ENCODE measurements around the gene SLC6A1. TPM values are rescaled to one million over a fixed set of nuclear protein-coding genes. Genes with fewer than 3 reads are reported as not detected.

SLC6A1 gene
- total RNA-seq, 1 experiment from 2014 or later: not detected

- ChIA-PET POLR2A (no interaction called here), CTCF (no interaction called here)
- no peaks in the 10 kb centered on the region for H3K9me3 Mint-ChIP-seq (ENCODE audit: unreplicated experiment)
- no peaks in the 10 kb centered on the region for H3K36me3 Mint-ChIP-seq (ENCODE audit: insufficient read depth, unreplicated experiment)
- no peak overlapping the region for H3K4me3 Mint-ChIP-seq (ENCODE audit: unreplicated experiment)
- no peak for DNase-seq
- H3K27ac Mint-ChIP-seq (ENCODE audit: unreplicated experiment): no peak overlapping the region
- Histone ChIP-seq H3K36me3 (ENCODE audit: control insufficient read depth, insufficient read depth, low read length) (no peaks in the 10 kb centered on the region), H3K9me3 (no peaks in the 10 kb centered on the region), H3K27me3 (replicated peaks; ENCODE audit: control insufficient read depth, insufficient read depth, low read length) (no peaks in the 10 kb centered on the region; the same call in 1 of the 2 replicates), H3K4me3 (ENCODE audit: low read depth, low read length) (no peak overlapping the region), H3K4me1 (no peaks in the 10 kb centered on the region)
- no peak for TF ChIP-seq CTCF (IDR thresholded peaks at IDR 0.05; ENCODE audit: insufficient read depth in 1 of 2, low read depth in 1 of 2, low read length in 1 of 2, severe bottlenecking in 1 of 2, unreplicated experiment in 1 of 2)
- H3K27me3 Mint-ChIP-seq (ENCODE audit: insufficient read depth, unreplicated experiment): peaks cover 15% of the 10 kb centered on the region
- intact Hi-C loops (cut with micrococcal nuclease; ENCODE audit: unreplicated experiment): no loop called here
- no TSS peak for BruUV-seq (replicated peaks)
- H3K4me1 Mint-ChIP-seq (ENCODE audit: low read depth, unreplicated experiment): no peaks in the 10 kb centered on the region
These were observed 24.1 kb upstream of the SLC6A1 start for GRCh38 chr3:10968401-10968800.

GRCh38 chr3:10970306-10970960 is 22.1 kb upstream of the SLC6A1 start:
- H3K4me1 ChIP-seq: no peaks in the 10 kb centered on the region
- TF ChIP-seq CTCF (IDR thresholded peaks at IDR 0.05; ENCODE audit: insufficient read depth in 1 of 2, low read depth in 1 of 2, low read length in 1 of 2, severe bottlenecking in 1 of 2, unreplicated experiment in 1 of 2): no peak
- H3K4me3 ChIP-seq (ENCODE audit: low read depth, low read length): no peak overlapping the region
- H3K27me3 ChIP-seq (replicated peaks; ENCODE audit: control insufficient read depth, insufficient read depth, low read length): no peaks in the 10 kb centered on the region; the same call in 1 of the 2 replicates
- Mint-ChIP-seq H3K4me1 (ENCODE audit: low read depth, unreplicated experiment) (no peaks in the 10 kb centered on the region), H3K27me3 (ENCODE audit: insufficient read depth, unreplicated experiment) (peaks cover 21% of the 10 kb centered on the region), H3K4me3 (ENCODE audit: unreplicated experiment) (no peak overlapping the region), H3K27ac (ENCODE audit: unreplicated experiment) (no peak overlapping the region), H3K36me3 (ENCODE audit: insufficient read depth, unreplicated experiment) (no peaks in the 10 kb centered on the region), H3K9me3 (ENCODE audit: unreplicated experiment) (no peaks in the 10 kb centered on the region)
- intact Hi-C loops (cut with micrococcal nuclease; ENCODE audit: unreplicated experiment): no loop called here
- no TSS peak for BruUV-seq (replicated peaks)
- POLR2A ChIA-PET: no interaction called here
- DNase-seq: no peak
- H3K9me3 ChIP-seq: no peaks in the 10 kb centered on the region
- H3K36me3 ChIP-seq (ENCODE audit: control insufficient read depth, insufficient read depth, low read length): no peaks in the 10 kb centered on the region
- CTCF ChIA-PET: no interaction called here

GRCh38 chr3:10972072-10972782 is 20.3 kb upstream of the SLC6A1 start:
- no peaks in the 10 kb centered on the region for H3K4me1 Mint-ChIP-seq (ENCODE audit: low read depth, unreplicated experiment)
- H3K27me3 Mint-ChIP-seq (ENCODE audit: insufficient read depth, unreplicated experiment): peaks cover 17% of the 10 kb centered on the region
- H3K4me3 Mint-ChIP-seq (ENCODE audit: unreplicated experiment): no peak overlapping the region
- Histone ChIP-seq H3K9me3 (no peaks in the 10 kb centered on the region), H3K4me1 (no peaks in the 10 kb centered on the region), H3K36me3 (ENCODE audit: control insufficient read depth, insufficient read depth, low read length) (no peaks in the 10 kb centered on the region), H3K4me3 (ENCODE audit: low read depth, low read length) (no peak overlapping the region), H3K27me3 (replicated peaks; ENCODE audit: control insufficient read depth, insufficient read depth, low read length) (no peaks in the 10 kb centered on the region; the same call in 1 of the 2 replicates)
- BruUV-seq (replicated peaks): no TSS peak
- POLR2A ChIA-PET: no interaction called here
- no peak for DNase-seq
- CTCF ChIA-PET: no interaction called here
- no peak overlapping the region for H3K27ac Mint-ChIP-seq (ENCODE audit: unreplicated experiment)
- TF ChIP-seq CTCF (IDR thresholded peaks at IDR 0.05; ENCODE audit: insufficient read depth in 1 of 2, low read depth in 1 of 2, low read length in 1 of 2, severe bottlenecking in 1 of 2, unreplicated experiment in 1 of 2): no peak
- H3K9me3 Mint-ChIP-seq (ENCODE audit: unreplicated experiment): no peaks in the 10 kb centered on the region
- H3K36me3 Mint-ChIP-seq (ENCODE audit: insufficient read depth, unreplicated experiment): no peaks in the 10 kb centered on the region
- intact Hi-C loops (cut with micrococcal nuclease; ENCODE audit: unreplicated experiment): no loop called here
